NCI-H1417 (cell line): ENCODE results near the gene SPECC1.
"Not testable (repeated sequence)": the region's sequence is repeated elsewhere in the genome, so short reads cannot be mapped to it uniquely, and the experiment has no call there.

Source experiments
- DNase-seq, 3 experiments: peaks; one replicate each; lab custom pipeline; 2025; lab: John Stamatoyannopoulos, UW

Gene SPECC1

DNA sequence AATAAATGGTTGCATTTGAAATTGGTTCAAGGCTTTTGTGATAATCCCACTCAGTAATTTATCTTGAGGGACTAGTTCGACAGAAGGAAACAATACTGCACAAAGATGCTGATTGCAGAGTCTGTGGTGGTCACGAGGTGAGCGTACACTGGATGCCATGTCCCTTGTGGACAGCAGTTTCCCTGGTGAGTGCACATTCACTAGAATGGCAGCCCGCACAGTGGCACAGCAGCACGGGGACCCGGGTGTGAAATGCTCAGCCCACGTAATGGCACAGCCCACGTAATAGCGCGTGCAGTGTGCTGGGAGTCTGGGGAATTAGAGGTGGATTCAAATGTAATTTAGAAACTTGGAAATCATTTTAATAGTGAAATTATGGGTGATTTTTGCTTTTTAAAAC, 304.1 kb downstream of the SPECC1 start:
- DNase-seq = no peak

DNA sequence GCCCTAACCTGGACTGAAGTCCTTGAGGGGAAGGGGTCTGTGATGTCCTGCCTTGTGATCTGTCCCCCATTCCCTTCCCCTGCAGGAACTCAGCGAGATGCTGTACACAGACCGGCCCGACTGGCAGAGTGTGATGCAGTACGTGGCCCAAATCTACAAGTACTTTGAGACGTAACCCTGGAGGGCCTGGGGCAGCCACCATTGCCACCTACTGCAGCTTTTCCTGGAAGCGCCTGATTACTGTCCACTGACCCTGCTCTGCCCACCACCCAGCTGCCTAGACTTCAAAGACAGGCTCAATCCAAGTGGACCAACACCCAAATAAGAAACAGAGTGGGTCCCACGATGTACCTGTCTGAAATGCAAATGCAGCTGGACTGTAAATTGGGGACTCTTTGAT, 304.7 kb downstream of the SPECC1 start:
- no peak for DNase-seq

DNA sequence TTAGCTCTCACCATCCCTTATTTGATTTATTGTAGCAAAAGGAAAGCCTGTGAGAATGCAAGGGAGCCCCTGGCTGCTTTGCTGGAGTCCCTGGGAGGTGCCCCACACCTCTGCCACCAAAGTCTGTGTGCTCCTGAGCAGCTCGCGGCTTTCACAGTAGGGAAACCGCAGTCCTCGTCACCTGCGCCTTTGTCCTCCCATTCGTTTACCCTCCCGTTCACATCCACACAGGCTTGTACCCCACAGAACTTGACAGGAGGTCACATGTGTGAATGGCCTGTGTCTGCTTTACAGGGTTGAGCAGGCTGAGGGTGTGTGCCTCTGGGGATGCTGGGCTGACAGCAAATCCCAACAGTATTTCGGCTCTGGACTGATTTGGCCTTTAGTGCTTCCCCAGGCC, 305.7 kb downstream of the SPECC1 start:
- no peak for DNase-seq

DNA sequence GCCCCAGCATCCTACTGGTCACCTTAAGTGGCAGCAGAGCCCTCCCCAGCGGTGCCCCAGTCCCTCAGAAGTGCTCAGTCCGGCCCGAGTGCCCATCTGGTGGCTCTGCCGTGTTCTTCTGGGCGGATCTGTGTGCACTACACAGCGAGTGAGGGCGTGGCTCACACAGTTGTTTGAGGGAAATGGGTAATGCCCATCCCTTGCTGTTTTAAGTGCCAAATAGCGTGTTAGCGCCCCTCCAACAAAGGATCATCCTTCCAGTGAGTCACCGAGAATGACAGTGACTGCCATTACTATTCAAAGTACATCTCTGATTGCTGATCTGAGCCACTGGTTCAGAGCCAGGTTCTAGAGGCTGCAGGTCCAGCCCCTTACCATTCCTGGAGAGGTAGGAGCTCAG, 306.2 kb downstream of the SPECC1 start:
- DNase-seq = no peak

DNA sequence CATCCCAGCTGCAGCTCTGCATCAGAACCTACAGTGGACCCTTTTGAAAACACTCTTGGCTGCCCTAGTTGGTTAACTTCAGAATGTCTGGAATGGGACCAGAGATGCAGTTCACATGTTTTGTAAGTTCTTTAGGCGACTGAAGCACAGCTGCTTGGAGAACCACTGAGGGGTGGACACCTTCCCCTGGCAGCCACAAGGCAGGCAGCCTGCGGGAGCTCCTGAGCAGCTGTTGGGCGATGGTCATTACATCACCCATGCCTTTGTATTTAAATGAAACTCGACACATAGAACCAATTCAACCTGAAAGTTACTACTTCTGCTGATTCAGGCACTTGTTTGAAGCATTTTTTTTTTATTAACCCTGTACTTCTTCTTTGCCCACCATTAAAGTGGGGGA, 306.7 kb downstream of the SPECC1 start:
- no peak for DNase-seq

DNA sequence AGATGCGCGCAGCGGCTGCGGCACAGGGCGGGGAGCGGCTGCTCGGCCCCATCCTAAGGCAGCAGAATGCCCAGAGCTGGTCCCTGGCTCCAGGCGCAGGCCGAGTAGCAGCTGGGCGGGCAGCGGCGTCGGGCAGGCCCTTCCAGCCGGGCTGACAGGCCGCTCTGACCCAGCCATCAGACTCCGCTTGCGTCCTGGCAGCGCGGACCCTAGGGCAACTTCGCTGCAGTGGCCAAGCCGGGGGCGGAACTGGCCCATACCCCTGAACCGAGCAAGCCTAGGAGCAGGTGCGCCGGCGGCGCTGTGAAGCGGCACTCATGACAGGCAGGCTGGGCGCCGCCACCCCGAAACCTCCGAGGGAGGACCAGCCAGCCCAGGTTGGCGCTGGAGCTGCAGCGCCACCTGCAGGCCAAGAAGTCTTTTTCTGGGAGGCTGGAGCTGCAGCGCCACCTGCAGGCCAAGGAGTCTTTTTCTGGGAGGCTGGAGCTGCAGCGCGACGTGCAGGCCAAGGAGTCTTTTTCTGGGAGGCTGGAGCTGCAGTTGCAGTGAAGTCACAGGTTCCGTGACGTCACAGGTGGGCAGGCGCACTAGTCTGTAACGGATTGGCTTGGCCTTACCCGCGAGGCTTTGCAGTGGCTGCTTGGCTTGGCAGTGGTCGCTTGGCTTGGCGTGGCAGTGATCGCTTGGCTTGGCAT, 311.5 kb downstream of the SPECC1 start:
- peak in 1 of 3 experiments; percentile 0 for DNase-seq

DNA sequence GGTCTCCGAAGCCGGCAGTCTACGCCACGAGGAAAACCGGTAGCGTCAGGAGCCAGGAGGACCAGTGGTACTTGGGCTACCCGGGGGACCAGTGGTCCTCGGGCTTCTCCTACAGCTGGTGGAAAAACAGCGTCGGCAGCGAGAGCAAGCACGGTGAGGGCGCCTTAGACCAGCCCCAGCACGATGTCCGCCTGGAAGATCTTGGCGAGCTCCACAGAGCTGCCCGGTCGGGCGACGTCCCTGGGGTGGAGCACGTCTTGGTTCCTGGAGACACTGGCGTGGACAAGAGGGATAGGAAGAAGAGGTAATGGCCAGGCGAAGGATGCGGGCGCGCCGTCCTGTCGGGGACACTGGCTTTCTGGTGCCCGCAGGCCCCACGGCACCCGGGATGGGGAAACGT, 312.2 kb downstream of the SPECC1 start:
- not testable (repeated sequence) for DNase-seq

DNA sequence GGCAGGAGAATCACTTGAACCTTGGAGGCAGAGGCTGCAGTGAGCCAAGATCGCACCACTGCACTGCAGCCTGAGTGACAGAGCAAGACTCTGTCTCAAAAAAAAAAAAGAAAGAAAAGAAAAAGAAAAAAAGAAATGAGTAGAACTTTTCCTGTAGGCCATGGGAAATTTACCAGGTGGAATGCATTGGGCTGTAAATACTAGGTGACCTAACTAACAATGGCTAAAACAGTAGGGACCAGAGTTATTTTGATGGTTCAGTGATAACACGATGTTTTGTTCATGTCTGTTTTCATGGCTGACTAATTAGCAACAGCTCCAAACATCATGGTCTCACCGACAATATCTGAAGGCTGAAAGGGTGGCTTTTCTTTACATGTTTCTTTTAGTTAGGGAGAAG, 318.6 kb downstream of the SPECC1 start:
- DNase-seq = not testable (repeated sequence)

DNA sequence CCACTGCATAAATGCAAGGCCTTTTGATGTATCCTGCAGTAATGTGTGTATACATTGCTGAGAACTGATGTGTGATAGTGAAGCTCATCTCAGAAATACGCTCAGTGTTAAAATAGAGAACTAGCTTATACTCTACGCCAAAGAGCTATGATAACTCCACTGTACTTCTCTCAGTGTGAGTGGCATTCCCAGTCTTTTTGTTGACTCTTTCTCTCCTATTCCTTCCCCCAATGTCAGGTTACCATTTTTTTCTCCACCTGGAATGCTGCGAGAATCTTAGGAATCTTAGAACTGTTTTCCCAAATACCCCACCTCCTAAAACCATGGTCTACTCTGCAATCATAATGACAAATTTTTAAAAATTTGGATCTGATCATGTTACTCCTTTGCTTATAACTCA, 342.2 kb downstream of the SPECC1 start:
- DNase-seq = not testable (repeated sequence)

DNA sequence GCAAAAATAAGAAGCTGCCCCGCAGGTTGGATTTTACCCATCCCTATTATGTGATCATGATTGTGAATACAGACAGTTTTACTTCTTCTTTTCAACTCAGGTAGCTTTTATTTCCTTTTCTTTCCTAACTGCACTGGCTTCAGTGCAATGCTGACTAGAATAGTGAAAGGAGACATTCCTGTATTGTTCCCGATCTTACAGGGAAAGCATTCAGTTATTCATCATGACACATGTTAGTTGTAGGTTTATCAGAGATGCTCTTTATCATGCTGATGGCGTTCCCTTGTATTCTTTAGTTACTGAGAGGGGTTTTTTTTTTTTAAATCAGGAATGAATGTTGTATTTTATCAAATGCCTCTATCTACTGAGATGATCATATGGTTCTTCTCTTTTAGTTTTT, 343.4 kb downstream of the SPECC1 start:
- DNase-seq = not testable (repeated sequence)

DNA sequence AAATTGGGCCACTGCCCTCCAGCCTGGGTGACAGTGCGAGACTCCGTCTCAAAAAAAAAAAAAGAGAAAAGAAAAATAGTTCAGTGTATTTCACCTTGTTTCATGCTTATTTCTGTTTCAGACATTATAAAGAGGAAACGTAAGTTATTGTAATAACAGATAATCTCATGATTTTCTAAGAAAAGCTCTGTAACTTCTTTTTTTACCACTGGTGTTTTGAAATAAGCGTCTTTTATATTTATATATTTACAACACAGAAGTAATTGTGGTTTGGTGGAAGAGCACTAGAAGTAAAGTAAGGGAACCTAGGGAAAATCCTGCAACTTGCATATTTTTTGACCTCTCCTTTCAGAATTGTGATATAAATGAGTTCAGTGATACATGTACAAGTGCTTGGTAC, 354.7 kb downstream of the SPECC1 start:
- not testable (repeated sequence) for DNase-seq
